ENCODE measurements around the gene TPR.

- TF ChIP-seq, protein P1, sequence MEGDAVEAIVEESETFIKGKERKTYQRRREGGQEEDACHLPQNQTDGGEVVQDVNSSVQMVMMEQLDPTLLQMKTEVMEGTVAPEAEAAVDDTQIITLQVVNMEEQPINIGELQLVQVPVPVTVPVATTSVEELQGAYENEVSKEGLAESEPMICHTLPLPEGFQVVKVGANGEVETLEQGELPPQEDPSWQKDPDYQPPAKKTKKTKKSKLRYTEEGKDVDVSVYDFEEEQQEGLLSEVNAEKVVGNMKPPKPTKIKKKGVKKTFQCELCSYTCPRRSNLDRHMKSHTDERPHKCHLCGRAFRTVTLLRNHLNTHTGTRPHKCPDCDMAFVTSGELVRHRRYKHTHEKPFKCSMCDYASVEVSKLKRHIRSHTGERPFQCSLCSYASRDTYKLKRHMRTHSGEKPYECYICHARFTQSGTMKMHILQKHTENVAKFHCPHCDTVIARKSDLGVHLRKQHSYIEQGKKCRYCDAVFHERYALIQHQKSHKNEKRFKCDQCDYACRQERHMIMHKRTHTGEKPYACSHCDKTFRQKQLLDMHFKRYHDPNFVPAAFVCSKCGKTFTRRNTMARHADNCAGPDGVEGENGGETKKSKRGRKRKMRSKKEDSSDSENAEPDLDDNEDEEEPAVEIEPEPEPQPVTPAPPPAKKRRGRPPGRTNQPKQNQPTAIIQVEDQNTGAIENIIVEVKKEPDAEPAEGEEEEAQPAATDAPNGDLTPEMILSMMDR (optimal IDR thresholded peaks at IDR 0.05 in 1 of 3, IDR thresholded peaks at IDR 0.05 in 1 of 3, conservative IDR thresholded peaks at IDR 0.05 in 1 of 3; ENCODE audit: extremely low read depth in 1 of 3, insufficient read depth in 2 of 3, low read length in 3 of 3), result no peak
- no peak for TF ChIP-seq EZH2 (IDR thresholded peaks at IDR 0.05; ENCODE audit: low read length)
Measured at GRCh38 chr1:186299570-186299969, 75.5 kb downstream of the TPR start.

Data from keratinocyte (primary cell).